ENCODE results near the gene YTHDF2.

- TF ChIP-seq, protein P1, sequence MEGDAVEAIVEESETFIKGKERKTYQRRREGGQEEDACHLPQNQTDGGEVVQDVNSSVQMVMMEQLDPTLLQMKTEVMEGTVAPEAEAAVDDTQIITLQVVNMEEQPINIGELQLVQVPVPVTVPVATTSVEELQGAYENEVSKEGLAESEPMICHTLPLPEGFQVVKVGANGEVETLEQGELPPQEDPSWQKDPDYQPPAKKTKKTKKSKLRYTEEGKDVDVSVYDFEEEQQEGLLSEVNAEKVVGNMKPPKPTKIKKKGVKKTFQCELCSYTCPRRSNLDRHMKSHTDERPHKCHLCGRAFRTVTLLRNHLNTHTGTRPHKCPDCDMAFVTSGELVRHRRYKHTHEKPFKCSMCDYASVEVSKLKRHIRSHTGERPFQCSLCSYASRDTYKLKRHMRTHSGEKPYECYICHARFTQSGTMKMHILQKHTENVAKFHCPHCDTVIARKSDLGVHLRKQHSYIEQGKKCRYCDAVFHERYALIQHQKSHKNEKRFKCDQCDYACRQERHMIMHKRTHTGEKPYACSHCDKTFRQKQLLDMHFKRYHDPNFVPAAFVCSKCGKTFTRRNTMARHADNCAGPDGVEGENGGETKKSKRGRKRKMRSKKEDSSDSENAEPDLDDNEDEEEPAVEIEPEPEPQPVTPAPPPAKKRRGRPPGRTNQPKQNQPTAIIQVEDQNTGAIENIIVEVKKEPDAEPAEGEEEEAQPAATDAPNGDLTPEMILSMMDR (IDR thresholded peaks at IDR 0.05) = no peak
- no peak for TF ChIP-seq POLR2A (IDR thresholded peaks at IDR 0.05)
These were observed 67.3 kb downstream of the YTHDF2 start for GRCh38 chr1:28804071-28804470.
